Glutamatergic neuron (in vitro differentiated cells): ENCODE data around the gene OR51V1. TPM values are rescaled to one million over a fixed set of nuclear protein-coding genes. Genes with fewer than 3 reads are reported as not detected.

Source experiments
- DNase-seq: peaks from one replicate; pipeline ENCODE4 v3.0.0; 2022
- H3K27ac Mint-ChIP-seq: one replicate; pipeline ENCODE4 v1.8.0; 2020; ENCODE audit warnings: mild to moderate bottlenecking, mixed read lengths, inconsistent platforms; ENCODE audit not compliant: unreplicated experiment
- H3K27me3 Mint-ChIP-seq: one replicate; pipeline ENCODE4 v1.8.0; 2020; ENCODE audit warnings: mild to moderate bottlenecking, moderate library complexity, mixed read lengths, inconsistent platforms; ENCODE audit not compliant: unreplicated experiment
- H3K36me3 Mint-ChIP-seq: one replicate; pipeline ENCODE4 v1.8.0; 2020; ENCODE audit warnings: mild to moderate bottlenecking, mixed read lengths, inconsistent platforms; ENCODE audit not compliant: unreplicated experiment
- H3K4me1 Mint-ChIP-seq: one replicate; pipeline ENCODE4 v1.8.0; 2020; ENCODE audit warnings: mild to moderate bottlenecking, low read depth, mixed read lengths, inconsistent platforms; ENCODE audit not compliant: unreplicated experiment
- H3K4me3 Mint-ChIP-seq: one replicate; pipeline ENCODE4 v1.8.0; 2020; ENCODE audit warnings: mild to moderate bottlenecking, mixed read lengths, inconsistent platforms; ENCODE audit not compliant: unreplicated experiment
- H3K9me3 Mint-ChIP-seq: one replicate; pipeline ENCODE4 v1.8.0; 2020; ENCODE audit warnings: mild to moderate bottlenecking, moderate library complexity, mixed read lengths, inconsistent platforms; ENCODE audit not compliant: unreplicated experiment
- total RNA-seq: library from RNA; stranded (reverse); fragmentation: NEBNext Ultra II Directional; extraction: Animal tissue kit (Norgen Biotek cat#: 25700); gene quantifications from one replicate; pipeline ENCODE4 v1.2.1, GENCODE V29; 2021; ENCODE audit not compliant: unreplicated experiment
- TF ChIP-seq, protein P1 (sequence below): fragments of 200-600 bp; sonication (generic); IDR thresholded peaks from one replicate; pipeline ENCODE4 v1.5.0; 2021; ENCODE audit not compliant: partially characterized antibody, unreplicated experiment

OR51V1 gene
- total RNA-seq, 1 donor from 2014 or later, result not detected

GRCh38 chr11:5231111-5231510 is 30.6 kb upstream of the OR51V1 start:
- DNase-seq, result no peak
- no peaks in the 10 kb centered on the region for H3K9me3 Mint-ChIP-seq
- TF ChIP-seq, protein P1, sequence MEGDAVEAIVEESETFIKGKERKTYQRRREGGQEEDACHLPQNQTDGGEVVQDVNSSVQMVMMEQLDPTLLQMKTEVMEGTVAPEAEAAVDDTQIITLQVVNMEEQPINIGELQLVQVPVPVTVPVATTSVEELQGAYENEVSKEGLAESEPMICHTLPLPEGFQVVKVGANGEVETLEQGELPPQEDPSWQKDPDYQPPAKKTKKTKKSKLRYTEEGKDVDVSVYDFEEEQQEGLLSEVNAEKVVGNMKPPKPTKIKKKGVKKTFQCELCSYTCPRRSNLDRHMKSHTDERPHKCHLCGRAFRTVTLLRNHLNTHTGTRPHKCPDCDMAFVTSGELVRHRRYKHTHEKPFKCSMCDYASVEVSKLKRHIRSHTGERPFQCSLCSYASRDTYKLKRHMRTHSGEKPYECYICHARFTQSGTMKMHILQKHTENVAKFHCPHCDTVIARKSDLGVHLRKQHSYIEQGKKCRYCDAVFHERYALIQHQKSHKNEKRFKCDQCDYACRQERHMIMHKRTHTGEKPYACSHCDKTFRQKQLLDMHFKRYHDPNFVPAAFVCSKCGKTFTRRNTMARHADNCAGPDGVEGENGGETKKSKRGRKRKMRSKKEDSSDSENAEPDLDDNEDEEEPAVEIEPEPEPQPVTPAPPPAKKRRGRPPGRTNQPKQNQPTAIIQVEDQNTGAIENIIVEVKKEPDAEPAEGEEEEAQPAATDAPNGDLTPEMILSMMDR, result no peak
- no peaks in the 10 kb centered on the region for H3K4me1 Mint-ChIP-seq
- no peak overlapping the region for H3K4me3 Mint-ChIP-seq
- no peaks in the 10 kb centered on the region for H3K27me3 Mint-ChIP-seq
- H3K27ac Mint-ChIP-seq, result no peak overlapping the region
- no peaks in the 10 kb centered on the region for H3K36me3 Mint-ChIP-seq

- no peak overlapping the region for H3K4me3 Mint-ChIP-seq
- no peak for DNase-seq
- TF ChIP-seq, protein P1, result no peak
- no peaks in the 10 kb centered on the region for H3K4me1 Mint-ChIP-seq
- H3K27me3 Mint-ChIP-seq, result no peaks in the 10 kb centered on the region
- H3K27ac Mint-ChIP-seq, result no peak overlapping the region
- no peaks in the 10 kb centered on the region for H3K36me3 Mint-ChIP-seq
- H3K9me3 Mint-ChIP-seq, result no peaks in the 10 kb centered on the region
These were observed 29.8 kb upstream of the OR51V1 start for GRCh38 chr11:5230266-5230665.

- Mint-ChIP-seq H3K4me1 (no peaks in the 10 kb centered on the region), H3K27ac (no peak overlapping the region), H3K4me3 (no peak overlapping the region), H3K9me3 (no peaks in the 10 kb centered on the region), H3K27me3 (no peaks in the 10 kb centered on the region), H3K36me3 (no peaks in the 10 kb centered on the region)
- TF ChIP-seq, protein P1, result no peak
- no peak for DNase-seq
These were observed 29.3 kb upstream of the OR51V1 start for GRCh38 chr11:5229796-5230195.

GRCh38 chr11:5229356-5229755 is 28.9 kb upstream of the OR51V1 start:
- DNase-seq, result no peak
- no peaks in the 10 kb centered on the region for H3K27me3 Mint-ChIP-seq
- H3K27ac Mint-ChIP-seq, result no peak overlapping the region
- H3K9me3 Mint-ChIP-seq, result no peaks in the 10 kb centered on the region
- no peaks in the 10 kb centered on the region for H3K4me1 Mint-ChIP-seq
- H3K36me3 Mint-ChIP-seq, result no peaks in the 10 kb centered on the region
- TF ChIP-seq, protein P1, result no peak
- H3K4me3 Mint-ChIP-seq, result no peak overlapping the region

GRCh38 chr11:5228124-5228523 is 27.6 kb upstream of the OR51V1 start:
- no peaks in the 10 kb centered on the region for H3K36me3 Mint-ChIP-seq
- TF ChIP-seq, protein P1, result no peak
- no peak overlapping the region for H3K4me3 Mint-ChIP-seq
- H3K9me3 Mint-ChIP-seq, result no peaks in the 10 kb centered on the region
- H3K27me3 Mint-ChIP-seq, result no peaks in the 10 kb centered on the region
- no peak overlapping the region for H3K27ac Mint-ChIP-seq
- H3K4me1 Mint-ChIP-seq, result no peaks in the 10 kb centered on the region
- DNase-seq, result no peak
